Stimulated activated CD4-positive, alpha-beta T cell treated with anti-CD3 and anti-CD28 coated beads, Interleukin-12 subunit alpha, Interleukin-12 subunit beta, amount 100 ng/mL, for 24 hours (primary cell): ENCODE data around the gene STAC2.
A peak's percentile ranks its signal among the peaks of the same experiment; 100 is the strongest.
"Not testable (repeated sequence)": the region's sequence is repeated elsewhere in the genome, so short reads cannot be mapped to it uniquely, and the experiment has no call there.

Source experiments
- DNase-seq, 2 experiments: peaks; one replicate each; pipeline ENCODE4 v3.0.0-alpha.2; 2020; ENCODE audit warnings: low read depth in 2 of 2

The STAC2 gene

DNA sequence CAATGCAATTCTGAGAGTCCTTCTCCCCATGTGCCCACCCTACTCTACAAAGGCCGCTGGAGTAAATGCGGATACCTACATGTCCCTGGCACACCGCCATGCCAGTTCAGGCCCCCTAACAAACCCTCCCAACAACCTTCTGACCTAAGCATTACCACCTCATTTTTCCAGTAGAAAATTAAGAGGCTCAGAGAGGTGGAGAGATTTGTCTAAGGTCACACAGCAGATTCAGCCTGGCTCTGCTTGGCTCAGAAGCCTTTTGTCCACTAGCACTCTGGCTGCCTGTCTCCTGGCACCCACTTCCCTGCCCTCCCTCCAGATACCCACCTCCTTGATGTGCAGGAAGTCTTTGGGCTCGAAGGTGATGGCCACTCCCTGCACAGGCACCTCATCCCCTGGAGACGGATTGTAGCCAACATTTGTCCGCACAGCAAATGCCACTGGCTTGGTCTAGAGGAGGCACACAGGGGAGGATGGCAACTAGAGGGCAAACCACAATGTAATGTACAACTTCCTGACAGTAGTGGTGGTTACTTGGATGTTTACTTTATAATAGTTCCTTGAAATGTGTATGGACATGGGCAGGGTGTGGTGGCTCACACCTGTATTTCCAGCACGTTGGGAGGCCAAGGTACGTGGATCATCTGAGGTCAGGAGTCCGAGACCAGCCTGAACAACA lies 38.5 kb downstream of the STAC2 start:
- no peak for DNase-seq

DNA sequence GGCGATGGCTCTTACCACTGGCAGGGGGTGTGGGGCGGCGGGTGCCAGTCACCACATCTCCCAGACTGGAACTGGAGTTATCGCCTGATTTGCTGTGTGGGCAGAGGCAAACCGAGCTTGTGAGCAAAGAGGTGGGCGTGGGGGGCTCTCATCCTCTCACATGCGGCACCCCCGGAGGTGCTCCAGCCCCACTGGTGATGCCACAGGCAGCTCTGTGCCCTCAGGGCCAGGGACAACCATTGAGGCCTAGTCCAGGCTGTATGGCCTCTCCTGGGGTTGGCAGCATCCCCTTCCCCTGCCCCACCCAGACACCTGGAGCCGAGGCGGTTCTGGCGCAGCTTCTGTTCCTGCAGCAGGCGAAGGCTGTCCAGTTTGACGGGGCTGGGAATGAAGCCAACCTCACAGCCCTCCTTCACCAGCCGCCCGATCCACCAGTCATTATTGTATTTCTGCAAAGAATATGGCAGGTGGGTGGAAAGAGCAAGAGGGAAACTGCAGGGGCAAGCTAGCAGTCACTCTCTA lies 39.2 kb downstream of the STAC2 start:
- no peak for DNase-seq

DNA sequence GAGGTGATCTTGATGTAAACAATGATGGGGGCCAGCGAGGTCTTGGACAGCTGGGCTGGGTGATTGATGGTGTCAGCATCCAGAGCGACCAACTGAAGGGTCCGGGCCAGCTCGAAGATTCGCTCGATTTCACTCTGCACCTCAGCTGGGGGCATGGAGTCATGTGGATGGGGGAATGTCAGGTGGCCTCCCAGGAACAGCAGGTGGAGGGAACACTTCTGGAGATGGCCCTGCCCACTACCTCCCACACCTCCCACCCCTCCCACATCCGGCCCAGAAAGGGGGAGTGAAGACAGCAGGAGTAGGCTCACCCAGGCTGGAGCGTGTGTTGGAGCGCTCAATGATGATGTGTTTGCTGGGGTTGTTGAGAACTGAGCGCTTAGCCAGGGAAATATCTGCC lies 42.0 kb downstream of the STAC2 start:
- no peak for DNase-seq

DNA sequence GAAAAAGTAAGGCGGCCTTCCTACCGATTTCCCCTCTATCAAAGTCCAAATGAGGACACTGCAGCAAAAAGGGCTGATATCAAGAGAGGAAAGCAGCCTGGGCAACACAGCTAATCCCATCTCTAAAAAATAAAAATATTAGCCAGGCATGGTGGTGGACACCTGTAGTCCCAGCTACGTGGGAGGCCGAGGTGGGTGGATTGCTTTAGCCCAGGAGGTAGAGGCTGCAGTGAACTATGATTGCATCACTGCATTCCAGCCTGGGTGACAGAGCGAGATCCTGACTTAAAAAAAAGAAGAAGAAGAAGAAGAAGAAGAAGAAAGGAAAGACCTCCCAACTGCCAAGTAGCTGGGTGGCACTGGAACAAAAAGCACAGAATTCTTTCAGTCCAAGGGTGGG lies 42.7 kb downstream of the STAC2 start:
- no peak for DNase-seq

DNA sequence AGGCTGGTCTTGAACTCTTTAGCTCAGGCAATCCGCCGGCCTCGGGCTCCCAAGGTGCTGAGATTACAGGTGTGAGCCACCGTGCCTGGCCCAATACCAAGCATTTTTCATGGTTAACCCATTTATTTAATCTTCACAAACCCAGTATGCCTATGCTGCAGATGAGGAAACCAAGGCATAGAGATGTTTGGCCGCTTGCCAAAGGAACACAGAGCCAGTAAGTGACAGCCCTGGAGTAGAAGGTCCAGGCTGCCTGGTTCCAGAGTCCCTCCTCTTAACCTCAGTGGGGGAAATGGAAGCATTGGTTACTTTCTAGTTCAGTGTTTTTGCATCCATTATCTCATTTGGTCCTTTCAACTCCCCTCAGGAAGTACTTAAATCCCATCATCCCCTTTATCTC lies 44.4 kb downstream of the STAC2 start:
- no peak for DNase-seq

DNA sequence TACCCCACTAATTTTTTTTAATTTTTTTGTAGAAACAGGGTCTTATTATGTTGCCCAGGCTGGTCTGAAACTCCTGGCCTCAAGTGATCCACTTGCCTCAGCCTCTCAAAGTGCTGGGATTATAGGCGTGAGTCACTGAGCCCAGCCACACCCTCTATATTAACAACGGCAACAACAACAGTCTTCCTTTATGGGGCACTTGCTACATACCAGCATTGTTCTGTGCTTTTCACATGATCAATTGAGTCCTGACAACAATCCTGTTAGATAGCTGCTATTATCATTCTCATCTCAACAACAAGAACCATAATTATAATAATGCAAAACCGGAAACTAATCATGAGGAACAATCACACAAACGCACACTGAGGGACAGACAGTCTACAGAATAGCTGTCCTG lies 47.2 kb downstream of the STAC2 start:
- no peak for DNase-seq

DNA sequence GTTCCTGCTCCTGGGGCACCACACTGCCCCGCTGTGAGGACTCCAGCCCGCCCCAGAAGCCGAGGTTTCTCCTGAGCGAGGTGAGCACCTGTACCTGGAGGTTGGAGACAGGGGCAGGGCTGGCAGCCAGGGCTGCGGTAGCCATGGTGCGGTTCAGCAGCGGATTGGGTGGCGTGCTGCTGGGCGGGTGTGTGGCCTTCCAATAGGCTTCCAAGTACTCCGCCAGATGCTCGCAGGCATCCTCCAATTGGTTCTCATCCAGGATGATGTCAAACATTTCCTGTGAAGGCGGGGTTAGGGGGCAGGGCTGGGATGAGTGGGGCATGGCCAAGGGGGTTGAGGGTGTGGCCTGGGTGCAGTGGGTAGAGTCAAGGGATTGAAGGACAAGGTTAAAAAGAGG lies 48.5 kb downstream of the STAC2 start:
- no peak for DNase-seq

DNA sequence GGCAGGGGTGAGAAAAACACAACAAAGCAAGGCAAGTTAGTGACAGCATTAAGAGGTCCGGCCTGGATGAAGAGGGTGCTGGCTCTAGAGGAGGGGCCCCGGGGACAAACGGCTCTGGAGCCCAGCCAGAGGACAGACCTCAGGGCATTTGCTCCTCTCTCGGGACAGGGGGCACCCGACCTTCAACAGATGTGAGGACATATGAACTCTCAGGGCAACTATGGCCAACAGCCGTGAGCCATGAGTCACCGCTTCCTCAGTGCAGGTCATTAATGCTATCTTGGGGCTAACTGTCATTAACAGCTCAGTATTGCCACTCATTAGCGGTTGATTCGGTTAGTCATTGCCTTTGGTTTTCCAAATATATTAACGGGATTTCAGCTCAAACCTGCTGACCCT lies 50.1 kb downstream of the STAC2 start:
- DNase-seq, result no peak

DNA sequence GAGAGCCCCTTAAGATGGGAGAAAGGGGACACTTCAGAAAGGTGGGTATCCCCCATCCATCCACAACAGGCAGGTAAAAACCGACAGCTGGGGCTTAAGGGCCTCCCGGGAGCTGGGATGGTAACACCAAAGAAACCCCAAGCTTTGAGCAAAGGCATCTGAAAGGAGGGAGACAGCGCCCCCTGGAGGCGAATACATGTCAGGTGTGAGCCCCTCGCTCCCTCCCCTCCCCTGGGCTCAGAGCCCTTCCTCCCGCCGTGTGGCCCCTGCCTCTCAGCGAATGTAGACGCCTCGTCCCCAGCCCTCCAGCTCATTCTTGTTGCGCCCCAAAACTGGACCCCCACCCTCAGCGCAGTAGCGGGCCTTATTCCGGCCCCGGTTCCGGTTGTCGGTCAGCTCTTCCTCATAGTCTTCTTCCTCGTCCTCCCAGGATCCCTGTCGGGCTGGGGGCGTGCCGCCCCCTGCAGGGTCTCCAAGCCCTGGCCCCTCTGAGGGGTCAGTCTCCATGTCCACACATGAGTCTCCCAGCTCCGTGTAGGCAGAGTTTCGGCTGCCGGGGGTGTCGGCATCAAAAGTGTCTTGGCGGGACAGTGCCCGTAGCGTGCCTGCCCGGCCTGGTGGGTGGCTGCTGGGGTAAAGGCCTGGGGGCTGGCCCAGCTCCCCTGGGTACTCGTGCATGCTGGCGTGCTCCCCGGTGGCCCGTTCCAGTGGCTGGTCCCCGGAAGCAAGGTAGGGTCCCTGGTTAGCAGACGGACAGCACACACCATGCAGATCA lies 50.6 kb downstream of the STAC2 start:
- DNase-seq, result peak; percentile 51 to 66

DNA sequence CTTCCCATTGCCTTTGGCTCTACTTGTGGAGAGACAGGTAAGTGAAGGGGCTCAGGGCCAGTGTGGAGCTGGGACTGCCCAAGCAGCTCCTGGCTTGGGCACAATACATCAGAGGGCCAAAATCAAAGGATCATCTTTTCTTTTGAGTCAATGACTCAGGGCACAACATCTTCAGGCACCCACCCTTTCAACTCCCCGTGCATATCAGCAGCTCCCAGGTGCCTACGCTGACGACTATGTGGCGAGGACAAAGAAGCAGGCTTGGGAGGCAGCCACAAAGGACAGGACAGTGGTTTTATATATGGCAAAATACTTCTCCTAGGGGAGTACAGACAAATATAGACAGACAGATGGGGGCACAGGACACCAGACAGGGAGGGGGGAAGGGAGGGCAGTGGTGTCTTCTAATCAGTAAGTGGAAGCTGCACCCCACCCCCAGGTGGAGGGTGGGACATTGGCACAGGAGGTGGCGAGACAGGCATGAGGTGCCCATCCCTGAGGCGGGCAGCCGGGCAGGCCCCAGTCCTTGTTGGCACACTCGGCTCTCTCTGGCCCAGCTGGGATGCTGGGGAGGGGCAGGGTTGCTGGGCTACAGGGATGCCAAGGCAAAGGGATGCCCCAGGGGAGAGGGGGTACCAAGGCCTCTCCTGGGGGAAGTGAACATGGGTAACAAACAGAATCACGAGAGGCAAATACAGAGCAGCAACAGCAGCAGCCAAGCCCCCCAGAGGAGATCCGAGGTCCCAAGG lies 52.0 kb downstream of the STAC2 start:
- no peak for DNase-seq

DNA sequence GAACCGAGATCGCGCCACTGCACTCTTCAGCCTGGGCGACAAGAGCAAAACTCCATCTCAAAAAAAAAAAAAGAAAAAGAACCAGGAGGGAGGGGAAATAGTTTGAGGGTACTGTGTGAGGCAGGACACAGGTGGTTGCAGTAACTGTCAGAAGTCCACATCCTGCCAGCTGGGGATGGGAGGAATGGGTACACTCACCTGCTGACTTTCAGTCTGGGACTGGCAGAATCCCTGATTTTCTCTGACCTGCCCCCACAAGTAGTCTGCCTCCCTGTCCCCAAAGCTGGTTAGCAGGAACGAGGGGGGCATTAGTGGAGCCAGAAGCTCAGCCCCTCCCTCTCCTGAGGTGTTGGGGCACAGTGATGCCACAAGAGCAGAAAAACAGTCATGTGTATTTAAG lies 52.7 kb downstream of the STAC2 start:
- no peak for DNase-seq

DNA sequence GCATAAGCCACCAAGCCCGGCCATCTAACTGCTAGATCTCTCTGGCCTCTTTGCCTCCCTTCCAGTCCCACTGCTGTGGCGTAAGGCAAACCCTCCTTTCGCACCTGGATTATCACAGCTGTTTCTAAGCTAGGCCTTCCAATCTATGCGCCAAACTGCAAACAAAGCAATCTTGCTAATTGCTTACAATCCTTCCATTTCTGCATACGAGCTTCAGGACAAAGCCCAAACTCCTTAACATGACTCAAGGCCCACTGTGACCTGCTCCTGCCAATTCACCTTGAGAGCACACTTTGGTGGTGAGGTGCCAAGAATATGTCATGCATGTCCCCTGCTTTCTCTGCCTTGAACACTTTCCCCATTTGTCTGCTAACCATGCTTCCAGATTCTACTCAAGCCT lies 53.8 kb downstream of the STAC2 start:
- no peak for DNase-seq

DNA sequence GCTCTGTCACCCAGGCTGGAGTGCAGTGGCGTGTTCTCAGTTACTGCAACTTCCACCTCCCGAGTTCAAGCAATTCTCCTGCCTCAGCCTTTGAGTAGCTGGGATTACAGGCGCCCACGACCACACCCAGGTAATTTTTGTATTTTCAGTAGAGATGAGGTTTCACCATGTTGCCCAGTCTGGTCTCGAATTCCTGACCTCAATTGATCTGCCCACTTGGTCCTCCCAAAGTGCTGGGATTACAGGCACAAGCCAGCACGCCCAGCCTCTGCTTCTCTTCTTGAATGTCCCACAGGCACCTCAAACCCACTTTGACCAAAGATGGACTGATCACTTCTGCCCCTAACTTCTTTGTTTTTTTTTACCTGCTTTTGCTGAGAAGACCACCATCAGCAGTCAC lies 55.2 kb downstream of the STAC2 start:
- no peak for DNase-seq

DNA sequence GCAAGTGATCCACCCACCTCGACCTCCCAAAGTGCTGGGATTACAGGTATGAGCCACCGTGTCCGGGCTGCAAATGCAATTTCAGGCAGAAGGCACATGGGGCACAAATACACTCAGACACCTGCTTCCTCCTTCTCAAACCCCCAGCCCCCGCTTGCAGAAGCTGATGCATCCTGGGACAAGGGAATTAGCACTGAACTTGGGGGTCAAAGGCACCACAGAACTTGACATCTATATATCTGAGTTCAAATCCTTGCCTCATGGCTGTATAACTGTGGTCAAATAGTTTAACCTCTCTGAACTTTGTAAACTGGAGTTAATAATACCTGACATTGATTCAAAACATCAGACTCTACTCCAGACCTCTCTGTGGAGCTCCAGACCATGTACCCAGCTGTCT lies 55.6 kb downstream of the STAC2 start:
- DNase-seq, result no peak

DNA sequence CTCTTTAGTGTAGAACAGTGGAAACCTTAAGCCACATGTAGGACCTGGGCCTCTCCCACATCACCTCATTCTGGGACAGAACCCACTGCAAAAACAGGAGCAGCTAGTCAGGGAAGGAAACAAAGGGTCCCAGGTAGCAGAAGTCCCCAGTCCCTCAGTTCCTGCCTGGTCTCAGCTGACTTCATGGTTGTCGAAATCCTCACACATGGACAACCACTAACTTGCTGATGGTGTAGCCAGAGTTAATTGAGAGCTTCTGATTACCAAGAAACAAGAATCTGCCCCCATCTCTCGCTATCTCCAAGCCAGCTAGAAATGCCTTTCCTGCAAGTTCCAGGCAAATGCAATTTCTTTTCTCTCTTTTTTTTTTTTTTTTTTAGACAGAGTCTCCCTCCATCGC lies 56.2 kb downstream of the STAC2 start:
- no peak for DNase-seq

DNA sequence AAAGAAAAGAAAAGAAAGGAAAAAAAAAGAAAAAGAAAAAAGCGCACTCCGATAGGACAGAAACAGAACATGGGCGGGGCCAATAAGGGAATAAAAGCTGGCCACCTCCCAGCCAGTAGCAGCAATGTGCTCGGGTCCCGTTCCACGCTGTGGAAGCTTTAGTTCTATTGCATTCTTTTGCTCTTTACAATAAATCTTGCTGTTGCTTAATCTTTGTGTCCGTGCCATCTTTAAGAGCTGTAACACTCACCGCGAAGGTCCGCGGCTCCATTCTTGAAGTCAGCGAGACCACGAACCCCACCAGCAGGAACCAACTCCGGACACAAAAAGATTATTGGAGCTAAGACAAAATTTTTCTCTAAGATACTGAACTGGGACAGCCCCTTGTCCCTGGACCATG lies 56.6 kb downstream of the STAC2 start:
- DNase-seq, result no peak

DNA sequence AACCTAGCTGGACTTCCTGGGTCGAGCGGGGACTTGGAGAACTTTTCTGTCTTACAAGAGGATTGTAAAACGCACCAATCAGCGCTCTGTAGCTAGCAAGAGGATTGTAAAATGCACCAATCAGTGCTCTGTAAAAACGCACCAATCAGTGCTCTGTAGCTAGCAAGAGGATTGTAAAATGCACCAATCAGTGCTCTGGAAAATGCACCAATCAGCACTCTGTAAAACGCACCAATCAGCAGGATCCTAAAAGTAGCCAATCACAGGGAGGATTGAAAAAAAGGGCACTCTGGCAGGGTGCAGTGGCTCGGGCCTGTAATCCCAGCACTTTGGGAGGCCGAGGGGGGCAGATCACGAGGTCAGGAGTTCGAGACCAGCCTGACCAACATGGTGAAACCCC lies 57.2 kb downstream of the STAC2 start:
- not testable (repeated sequence) for DNase-seq

DNA sequence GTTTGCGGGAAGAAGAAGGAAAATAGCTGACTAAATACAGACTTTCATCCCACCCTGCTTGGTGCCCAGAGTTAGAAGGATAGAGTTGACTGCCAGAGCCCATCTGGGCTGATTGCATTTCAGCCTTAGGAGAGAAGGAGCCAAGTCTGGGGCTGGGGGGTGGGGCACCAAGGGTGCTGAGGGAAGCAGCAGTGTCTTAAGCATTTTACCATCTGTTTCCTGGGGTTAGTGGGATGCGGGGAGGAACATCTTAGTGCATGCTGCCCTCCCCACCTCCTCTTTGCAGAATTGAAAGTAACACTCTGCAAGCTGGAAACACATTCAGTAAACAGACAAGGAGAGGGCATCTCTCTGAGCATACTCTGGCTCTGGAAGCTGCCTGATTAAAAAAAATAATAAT lies 58.3 kb downstream of the STAC2 start:
- no peak for DNase-seq

DNA sequence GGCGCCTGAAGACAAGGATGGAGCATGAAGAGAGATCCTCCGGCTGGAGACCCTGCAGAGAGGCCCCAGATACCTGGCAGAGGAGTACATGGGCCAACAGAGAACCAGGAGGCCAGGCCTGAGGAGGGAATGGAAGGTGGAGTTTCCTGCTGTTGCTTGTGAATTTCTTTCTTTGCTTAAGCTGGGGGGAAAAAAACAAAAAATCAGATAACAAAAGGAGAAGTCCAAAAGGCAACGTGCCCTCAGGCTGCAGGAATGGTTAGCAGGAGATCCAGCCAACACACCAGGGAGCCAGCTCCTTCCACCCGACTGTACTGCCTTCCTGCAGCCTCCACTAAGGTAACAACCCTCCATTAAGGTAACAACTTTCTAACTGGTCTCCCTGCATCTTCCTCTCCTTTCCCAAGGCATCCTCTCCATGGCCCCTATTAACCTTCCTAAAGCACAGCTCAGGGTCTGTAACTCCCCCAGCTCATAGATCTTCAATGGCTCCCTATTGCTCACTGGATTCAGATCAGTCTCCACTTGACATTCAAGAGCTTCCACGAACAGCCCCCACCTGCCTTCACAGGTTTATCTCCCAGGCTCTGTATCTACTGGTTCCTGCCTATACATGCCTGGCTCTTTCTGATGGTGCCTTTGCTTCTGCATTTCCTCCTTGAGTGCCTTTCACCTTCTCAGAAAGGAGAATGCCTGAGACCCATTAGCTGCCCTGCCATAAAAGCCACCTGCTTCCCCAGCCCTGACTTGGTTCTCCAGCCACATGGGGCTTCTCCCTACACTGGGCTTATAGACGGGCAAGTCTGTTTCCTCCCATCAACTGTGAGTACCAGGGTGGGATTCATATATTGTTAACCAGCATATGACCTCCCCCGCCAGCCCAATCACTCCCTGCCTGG lies 59.1 kb downstream of the STAC2 start:
- no peak for DNase-seq

DNA sequence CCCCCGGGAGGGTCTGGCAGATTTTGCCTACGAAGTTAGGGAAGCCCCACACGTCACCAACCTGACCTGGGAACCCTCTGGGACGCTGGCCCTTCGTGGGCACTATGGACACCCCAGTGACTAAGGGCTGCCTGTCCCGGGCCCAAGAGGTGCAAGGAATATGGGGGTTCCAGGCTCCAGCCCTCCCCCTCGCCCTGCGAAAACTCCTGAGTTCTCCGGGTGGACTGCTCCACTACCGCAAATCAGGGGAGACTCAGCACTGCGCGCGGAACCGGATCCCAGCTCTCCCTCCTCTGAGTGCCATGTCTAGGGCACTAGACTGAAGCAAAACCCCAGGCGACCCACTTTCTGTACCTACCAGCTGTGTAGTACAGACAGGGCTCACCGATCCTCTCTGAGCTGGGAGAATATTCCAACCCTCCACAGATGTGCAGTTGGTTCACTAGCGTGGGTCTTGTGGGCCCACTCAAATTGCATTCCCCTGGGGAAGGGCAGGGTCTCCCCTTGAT lies 59.9 kb downstream of the STAC2 start, which contains the start of gene ARL5C:
Gene ARL5C (minus strand): TSS at position 321 of the 509 bp plus-strand sequence. CDS start 401 bp downstream, outside the sequence.
- DNase-seq, result no peak

DNA sequence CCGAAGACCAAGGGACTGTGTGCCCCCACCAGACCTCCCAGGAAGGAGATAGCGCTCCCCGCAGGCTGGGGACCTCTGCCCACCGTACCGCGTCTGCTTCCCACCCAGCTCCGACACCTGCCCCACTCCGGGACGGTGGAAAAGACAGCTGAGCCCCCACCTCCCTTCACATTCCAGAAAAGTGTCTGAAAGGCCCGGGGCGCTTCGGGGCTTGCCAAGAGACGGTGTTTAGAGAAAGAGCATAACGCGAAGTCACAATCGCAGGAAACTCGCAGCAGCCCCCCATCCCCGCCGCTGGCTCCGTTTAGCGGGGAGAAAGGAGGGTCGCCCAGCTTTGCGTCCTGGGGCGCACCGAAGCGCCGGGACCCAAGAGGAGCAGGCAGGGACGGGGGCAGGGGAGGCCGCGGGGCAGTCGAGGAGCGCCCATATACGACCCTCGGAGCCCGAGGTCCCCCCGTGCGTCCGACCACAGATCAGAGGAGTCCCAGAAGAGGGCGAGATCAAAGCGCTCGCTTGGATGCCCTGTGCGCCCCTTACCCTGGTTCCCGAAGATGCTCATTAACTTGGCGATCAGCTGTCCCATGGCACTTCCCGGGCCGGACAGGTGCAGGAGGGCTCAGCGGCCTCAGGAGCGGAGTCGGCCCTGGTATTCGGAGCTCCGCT lies 60.4 kb downstream of the STAC2 start:
- DNase-seq, result no peak
